ENCODE data around the gene S100A4.

DNA sequence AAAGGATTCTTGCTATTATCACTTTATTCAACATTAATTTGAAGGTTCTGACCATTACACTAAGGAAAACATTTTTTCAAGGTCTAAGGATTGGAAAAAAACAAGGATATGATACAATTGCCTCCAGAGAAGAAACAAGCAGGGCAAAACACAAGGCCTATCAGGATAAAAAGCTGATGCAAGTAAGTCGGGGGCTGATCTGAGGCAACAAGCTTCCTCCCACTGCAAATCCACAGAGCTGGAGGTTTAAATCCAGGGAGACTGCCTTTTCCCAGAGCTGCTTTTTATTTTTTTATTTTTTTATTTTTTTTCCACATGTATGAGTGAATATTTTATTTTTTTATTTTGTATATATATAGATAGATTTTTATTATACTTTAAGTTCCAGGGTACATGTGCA, 39.4 kb upstream of the S100A4 start:
- TF ChIP-seq, protein P1, sequence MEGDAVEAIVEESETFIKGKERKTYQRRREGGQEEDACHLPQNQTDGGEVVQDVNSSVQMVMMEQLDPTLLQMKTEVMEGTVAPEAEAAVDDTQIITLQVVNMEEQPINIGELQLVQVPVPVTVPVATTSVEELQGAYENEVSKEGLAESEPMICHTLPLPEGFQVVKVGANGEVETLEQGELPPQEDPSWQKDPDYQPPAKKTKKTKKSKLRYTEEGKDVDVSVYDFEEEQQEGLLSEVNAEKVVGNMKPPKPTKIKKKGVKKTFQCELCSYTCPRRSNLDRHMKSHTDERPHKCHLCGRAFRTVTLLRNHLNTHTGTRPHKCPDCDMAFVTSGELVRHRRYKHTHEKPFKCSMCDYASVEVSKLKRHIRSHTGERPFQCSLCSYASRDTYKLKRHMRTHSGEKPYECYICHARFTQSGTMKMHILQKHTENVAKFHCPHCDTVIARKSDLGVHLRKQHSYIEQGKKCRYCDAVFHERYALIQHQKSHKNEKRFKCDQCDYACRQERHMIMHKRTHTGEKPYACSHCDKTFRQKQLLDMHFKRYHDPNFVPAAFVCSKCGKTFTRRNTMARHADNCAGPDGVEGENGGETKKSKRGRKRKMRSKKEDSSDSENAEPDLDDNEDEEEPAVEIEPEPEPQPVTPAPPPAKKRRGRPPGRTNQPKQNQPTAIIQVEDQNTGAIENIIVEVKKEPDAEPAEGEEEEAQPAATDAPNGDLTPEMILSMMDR (conservative IDR thresholded peaks at IDR 0.05 in 1 of 2, IDR thresholded peaks at IDR 0.05 in 1 of 2; ENCODE audit: extremely low read depth in 1 of 2, insufficient read depth in 1 of 2, low read depth in 1 of 2, low read length in 2 of 2) = no peak
- TF ChIP-seq EZH2 (IDR thresholded peaks at IDR 0.05; ENCODE audit: borderline replicate concordance, low read length) = no peak
